Measurements from ENCODE around the gene INO80B. TPM values are rescaled to one million over a fixed set of nuclear protein-coding genes. Genes with fewer than 3 reads are reported as not detected.
"Not testable (repeated sequence)": the region's sequence is repeated elsewhere in the genome, so short reads cannot be mapped to it uniquely, and the experiment has no call there.

The INO80B gene
- polyA plus RNA-seq, 5 donors, result 21.4 to 37.0 (median 30.1) TPM

GRCh38 chr2:74444498-74445318, 10.2 kb upstream of the INO80B start:
- no peak for DNase-seq

DNA sequence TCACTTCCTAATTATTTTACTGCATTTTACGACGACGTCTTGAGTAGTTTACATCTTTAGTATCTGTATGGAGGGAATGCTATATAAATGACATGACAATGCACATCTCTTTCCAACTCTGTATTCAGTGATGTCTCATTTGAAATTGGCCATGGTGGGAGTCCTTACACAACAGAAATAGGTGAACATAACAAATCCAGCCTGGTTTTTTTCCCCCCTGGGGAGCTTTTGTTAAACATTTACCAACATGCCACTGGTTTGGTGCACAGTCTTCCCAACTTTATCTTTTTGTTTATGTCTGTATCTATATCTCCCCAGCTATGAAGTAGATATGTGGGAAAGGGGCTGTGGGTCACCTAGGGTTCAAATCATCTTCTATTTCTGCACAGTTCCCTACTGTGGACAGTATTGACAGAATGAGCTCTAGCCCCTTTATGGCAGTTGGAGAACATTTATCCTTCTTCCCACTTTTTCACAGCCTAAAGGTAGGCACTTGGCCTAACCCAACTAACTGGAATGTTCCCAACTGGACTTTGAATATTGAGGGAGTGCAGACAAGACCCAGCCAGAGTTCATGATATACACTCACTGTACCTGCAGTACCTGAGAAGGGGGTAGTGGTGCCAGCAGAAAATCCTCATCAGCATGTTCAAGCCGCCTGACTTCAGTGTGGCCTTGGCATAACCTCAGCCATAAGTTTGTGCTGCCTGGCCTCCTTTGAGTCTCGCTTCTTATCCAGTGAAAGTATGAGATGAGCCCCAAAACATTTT, 7.5 kb upstream of the INO80B start:
- no peak for DNase-seq

- DNase-seq, result no peak
These were observed 6.1 kb upstream of the INO80B start for GRCh38 chr2:74448771-74449170.

- DNase-seq, result no peak
These were observed 4.2 kb upstream of the INO80B start for GRCh38 chr2:74450570-74451190.

GRCh38 chr2:74457129-74457548, 2.3 kb downstream of the INO80B start:
- DNase-seq, result peak in 1 of 2 donors; percentile 29

DNA sequence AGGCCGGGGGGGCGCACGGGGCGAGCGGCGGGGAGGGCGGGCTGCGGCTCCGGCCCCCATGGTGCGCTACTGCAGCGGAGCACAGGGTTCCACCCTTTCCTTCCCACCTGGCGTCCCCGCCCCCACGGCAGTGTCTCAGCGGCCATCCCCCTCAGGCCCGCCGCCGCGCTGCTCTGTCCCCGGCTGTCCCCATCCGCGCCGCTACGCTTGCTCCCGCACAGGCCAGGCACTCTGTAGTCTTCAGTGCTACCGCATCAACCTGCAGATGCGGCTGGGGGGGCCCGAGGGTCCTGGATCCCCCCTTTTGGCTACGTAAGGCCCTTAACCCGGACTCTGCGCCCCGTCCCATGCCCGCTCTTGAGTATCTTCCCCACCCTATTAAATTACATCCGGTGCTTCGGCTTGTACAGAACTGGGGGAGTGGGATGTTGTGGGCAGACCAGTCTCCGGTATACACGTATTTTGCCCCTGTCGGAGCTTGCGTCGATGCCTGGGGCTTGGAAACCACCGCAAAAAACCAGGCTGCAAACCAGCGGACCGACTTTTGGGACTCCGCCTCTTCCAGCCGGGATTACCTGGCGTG, 2.8 kb downstream of the INO80B start:
- no peak for DNase-seq

DNA sequence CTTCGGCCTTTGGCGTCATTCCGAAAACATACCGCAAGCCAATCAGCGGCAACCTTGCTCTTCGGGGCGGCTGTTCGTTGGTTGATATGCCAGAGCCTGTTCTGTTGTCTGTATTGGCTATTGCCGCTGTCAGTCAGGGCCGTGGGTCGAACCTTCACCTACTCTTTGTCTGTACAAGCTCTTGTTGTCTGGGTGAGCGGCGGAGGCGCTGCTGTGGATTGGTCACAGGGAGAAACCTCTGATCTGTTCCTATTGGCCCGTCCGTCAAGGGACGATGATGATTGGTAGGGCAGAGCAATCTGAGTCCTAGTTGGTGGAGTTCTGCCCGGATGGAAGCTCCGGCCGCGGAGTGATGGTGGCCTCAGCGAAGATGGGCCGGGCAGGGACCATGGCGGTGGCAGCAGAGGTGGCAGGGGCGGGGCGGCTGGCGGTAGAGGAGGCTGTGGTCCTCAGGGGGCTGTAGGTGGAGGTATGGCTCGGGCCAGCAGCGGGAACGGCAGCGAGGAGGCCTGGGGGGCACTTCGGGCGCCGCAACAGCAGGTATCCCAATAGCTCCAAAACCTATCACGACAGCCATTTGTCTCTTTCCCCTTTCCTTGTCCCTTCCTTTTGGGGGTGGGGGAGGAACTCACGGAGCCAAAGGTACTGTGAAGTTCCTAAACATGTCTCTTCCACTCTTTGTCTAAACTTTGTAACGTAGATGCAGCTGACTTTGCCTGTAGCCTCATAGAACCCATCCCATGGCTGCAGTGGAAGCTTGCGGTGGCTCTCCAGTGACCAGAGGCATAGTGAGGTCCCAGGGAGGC, 3.4 kb downstream of the INO80B start, which contains the start of gene WBP1:
TSS of gene WBP1 (plus strand) at position 307 of the 806 bp plus-strand sequence. CDS start at position 472, 165 bp downstream.
- peak; percentile 99 to 100 for DNase-seq

DNA sequence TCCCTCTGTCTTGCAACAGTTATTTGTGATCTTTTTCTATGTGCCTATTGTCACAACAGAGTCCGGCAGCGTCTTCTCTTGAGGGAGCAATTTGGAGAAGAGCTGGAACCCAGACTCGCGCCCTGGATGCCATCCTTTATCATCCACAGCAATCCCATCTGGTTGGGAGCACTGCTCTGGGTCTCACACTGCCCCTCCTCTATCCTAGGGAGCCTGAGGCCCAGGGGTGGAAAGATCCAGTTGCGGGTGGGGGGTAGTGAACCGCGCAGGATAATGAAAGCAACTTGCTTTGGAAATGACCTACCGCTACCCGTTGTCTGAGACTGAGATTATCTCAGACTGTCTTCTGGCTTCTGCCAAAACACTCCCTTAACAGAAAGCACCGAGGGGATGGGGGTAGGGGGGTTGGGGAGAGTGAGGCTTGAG, 4.1 kb downstream of the INO80B start:
- no peak for DNase-seq

- not testable (repeated sequence) for DNase-seq
These were observed 4.7 kb downstream of the INO80B start for GRCh38 chr2:74459503-74460118.

GRCh38 chr2:74460187-74460586, 5.3 kb downstream of the INO80B start:
- not testable (repeated sequence) for DNase-seq

DNA sequence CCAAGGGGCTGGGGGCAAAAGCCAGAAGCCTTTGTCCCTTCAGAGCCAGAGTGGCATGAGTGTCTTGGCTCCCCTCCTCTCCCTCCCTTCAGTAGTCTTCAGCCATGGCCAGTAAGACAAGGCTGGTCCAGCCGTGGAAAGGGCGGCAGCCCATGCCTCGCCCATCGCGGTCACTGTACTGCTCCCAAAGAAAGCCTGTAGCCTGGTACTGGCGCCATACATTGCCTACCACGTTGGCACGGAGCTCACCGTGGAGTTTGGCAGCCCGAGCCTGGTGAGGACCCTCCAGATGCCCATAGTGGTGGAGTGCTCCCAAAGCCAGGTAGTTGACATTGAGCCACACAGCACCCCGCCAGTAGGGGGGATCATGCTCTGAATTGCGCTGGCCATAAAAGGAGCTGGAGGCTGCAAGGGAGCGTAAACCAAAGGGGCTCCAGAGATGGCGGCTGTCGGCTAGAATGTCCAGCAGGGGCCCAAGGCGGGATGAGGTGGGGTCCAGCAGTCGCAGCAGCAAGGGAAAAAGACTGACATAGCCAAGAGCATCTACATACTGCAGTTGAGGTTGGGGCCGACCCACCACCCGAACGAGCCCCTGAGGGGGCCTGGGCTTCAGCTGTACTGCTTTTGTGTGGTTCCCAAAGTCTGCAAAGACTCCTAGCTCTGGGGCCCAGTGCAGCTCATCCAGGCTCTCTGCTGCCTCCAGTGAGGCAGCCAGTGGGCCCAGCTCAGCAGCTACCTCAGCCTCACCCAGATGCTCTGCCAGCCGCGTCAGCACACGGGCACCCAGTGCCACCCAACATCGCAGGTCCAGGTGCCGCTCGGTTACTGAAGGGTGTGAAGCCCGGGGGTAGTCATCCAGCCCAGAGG, 6.5 kb downstream of the INO80B start:
- no peak for DNase-seq

DNA sequence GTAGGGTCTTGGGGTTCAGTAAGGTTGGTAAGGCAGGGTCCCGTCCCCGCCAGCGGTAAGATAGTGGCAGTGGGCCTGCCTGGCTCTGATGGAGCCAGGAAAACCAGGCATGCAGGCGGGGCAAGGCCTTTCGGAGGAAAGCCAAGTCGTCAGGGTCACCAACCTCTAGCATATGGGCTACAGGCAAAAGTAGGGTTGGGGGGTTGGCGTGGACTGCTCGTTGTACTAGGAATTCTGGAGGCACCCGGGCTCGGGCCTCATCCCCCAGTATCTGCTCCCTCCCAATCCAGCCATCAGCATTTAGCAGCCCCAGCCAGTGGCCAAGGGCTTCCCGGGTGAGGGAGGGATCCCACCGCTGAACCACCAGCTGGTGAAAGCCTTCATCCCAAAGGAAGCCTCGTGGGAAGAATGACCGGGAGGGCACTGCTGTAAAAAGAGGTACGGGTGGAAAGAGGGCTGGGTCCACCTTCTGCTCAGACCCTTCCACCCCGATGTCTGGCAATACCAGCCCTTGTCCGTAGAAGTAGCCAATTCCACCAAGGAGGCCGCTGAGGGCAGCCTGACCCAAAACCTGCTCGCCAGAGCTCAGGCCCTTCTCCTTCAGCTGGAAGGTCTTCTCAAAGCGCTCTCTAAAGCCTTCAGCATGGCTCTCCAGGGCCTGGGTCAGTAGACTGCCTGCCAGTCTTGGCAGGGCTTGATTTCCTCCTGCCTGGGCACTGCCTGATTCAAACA, 7.3 kb downstream of the INO80B start:
- no peak for DNase-seq

- no peak for DNase-seq
These were observed 7.9 kb downstream of the INO80B start for GRCh38 chr2:74462786-74463105.

DNA sequence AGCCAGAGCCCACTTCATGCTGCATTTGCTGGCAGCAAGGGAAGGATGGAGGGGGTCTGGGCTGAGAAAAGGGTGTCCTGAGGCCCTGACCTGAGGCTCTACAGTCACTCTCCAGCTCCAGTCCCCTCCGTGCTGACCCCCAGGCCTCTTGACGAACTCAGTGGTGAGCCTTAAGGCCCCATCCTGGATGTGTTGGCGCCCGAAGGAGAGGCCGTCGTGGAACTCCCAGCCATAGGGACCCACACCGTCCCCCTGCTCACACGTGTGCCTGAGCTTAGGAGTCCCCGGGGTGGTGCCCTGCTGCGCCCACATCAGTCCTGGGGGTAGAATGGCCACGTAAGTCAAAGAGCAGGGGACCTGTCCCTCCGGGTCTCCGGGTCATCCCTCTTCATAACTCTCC, 9.5 kb downstream of the INO80B start:
- DNase-seq, result no peak

GRCh38 chr2:74470742-74471141, 15.9 kb downstream of the INO80B start:
- not testable (repeated sequence) for DNase-seq

DNA sequence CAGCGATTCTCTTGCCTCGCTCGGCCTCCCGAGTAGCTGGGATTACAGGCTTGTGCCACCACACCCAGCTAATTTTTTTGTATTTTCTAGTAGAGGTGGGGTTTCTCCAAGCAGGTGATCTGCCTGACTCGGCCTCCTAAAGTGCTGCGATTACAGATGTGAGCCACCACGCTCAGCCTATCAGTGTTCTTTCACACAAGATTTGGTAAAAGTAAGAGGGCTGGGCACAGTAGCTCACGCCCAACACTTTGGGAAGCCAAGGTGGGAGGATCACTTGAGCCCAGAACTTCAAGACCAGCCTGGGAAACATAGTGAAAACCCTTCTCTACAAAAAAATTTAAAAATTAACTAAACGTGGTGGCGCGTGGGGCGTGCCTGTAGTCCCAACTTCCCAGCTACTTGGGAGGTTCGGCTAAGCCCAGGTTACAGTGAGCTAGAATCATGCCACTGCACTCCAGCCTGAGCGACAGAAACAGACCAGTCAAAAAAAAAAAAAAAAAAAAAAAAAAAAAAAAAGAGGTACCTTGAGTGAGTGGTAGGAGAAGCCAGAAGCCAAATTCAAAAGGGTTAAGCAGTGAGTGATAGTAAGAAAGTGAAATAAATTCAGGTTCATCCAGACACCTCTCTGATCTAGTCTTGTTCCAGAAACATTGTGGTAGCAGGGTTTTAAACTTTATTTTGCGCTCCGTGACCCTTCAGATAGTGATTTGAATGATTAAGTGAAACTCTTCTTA, 16.6 kb downstream of the INO80B start:
- DNase-seq, result no peak

- DNase-seq, result peak; percentile 93 to 94
These were observed 17.4 kb downstream of the INO80B start, which contains the start of gene MRPL53 for GRCh38 chr2:74472086-74472944. Gene MRPL53, minus strand, starts transcription at chr2:74472680. Its CDS starts 20 bp downstream, at chr2:74472660.
